K562 (cell line): ENCODE data around the gene DTX1. TPM values are rescaled to one million over a fixed set of nuclear protein-coding genes. Genes with fewer than 3 reads are reported as not detected.

Experiments
- ATAC-seq: fragments of 200-7000 bp; cut with Tn5 transposase; 3 replicates; pipeline ENCODE4 v1.9.1; 2020; ENCODE audit warnings: moderate library complexity
- BruUV-seq: library from RNA; stranded (reverse); fragments of 400-500 nt; replicated peaks from 2 replicates; lab custom pipeline; 2021; lab: Mats Ljungman, UMichigan
- CTCF ChIA-PET: fragments of 300-600 bp; formaldehyde crosslinking; extraction: SDS; loops from one replicate; lab custom pipeline; 2021; ENCODE audit warnings: low intra/inter-chr PET ratio; lab: Yijun Ruan, JAX
- POLR2A ChIA-PET: fragments of 300-600, 350-650 bp; sonication (Branson Sonifier 250); formaldehyde crosslinking; extraction: SDS; loops from one replicate; lab custom pipeline; 2021; ENCODE audit warnings: antibody characterized with exemption, inconsistent platforms; lab: Yijun Ruan, JAX
- DNase-seq, 4 experiments: peaks; one replicate each; pipeline versions ENCODE4 v3.0.0 to v3.0.0-alpha.2; 2011 to 2018; ENCODE audit warnings: low spot score in 3 of 4, mixed read lengths in 3 of 4; ENCODE audit errors: extremely low read depth in 1 of 4
- FAIRE-seq: peaks from 2 replicates; lab custom pipeline; 2011; peaks lifted over from hg19 to GRCh38; lab: Jason Lieb, UNC
- H2AFZ ChIP-seq: 2 replicates; pipeline ENCODE4 v1.6.0; 2011; ENCODE audit warnings: low read depth, low read length, control low read depth, inconsistent platforms
- H3K27ac ChIP-seq: fragments of 200-600 bp; 3 replicates; pipeline ENCODE4 v1.8.0; 2011; ENCODE audit warnings: low read depth, mild to moderate bottlenecking, control low read depth, inconsistent platforms, low read length, moderate library complexity, mixed read lengths; ENCODE audit errors: extremely low read depth
- H3K27me3 ChIP-seq, 2 experiments: fragments of 300-600 bp in 1 of 2; 2 replicates in 1 of 2; 3 replicates in 1 of 2; pipeline versions ENCODE4 v1.6.0 to v1.8.0; 2011; ENCODE audit warnings: inconsistent platforms in 2 of 2, low read length in 2 of 2, mild to moderate bottlenecking in 1 of 2, mixed read lengths in 1 of 2, moderate library complexity in 1 of 2; ENCODE audit not compliant: control insufficient read depth in 2 of 2, insufficient read depth in 2 of 2
- H3K36me3 ChIP-seq: fragments of 300-600 bp; 3 replicates; pipeline ENCODE4 v1.8.0; 2011; ENCODE audit warnings: mild to moderate bottlenecking, low read length, inconsistent platforms; ENCODE audit not compliant: control insufficient read depth, insufficient read depth
- H3K4me1 ChIP-seq, 2 experiments: fragments of 200-600 bp in 1 of 2; replicated peaks in 1 of 2; 2 replicates in 1 of 2; 3 replicates in 1 of 2; pipeline versions ENCODE4 v1.5.1 to v1.8.0; 2011; ENCODE audit warnings: inconsistent platforms in 2 of 2, low read length in 2 of 2, mild to moderate bottlenecking in 1 of 2, mixed read lengths in 1 of 2, moderate library complexity in 1 of 2; ENCODE audit not compliant: control insufficient read depth in 2 of 2, insufficient read depth in 2 of 2
- H3K4me2 ChIP-seq: 2 replicates; pipeline ENCODE4 v1.6.1; 2011; ENCODE audit warnings: low read length, control low read depth, inconsistent platforms, mixed read lengths; ENCODE audit not compliant: insufficient read depth
- H3K4me3 ChIP-seq: fragments of 200-600 bp; sonication (generic), shearing (Covaris generic); 2 replicates; pipeline ENCODE4 v1.5.1; 2016; ENCODE audit warnings: control low read depth, inconsistent platforms
- H3K79me2 ChIP-seq: fragments of 200-600 bp; 3 replicates; pipeline ENCODE4 v1.8.0; 2011; ENCODE audit warnings: low read length, inconsistent platforms; ENCODE audit not compliant: control insufficient read depth, insufficient read depth
- H3K9ac ChIP-seq, 2 experiments: 2 replicates each; pipeline versions ENCODE4 v1.6.0 to v1.6.1; 2011; ENCODE audit warnings: low read depth in 2 of 2, low read length in 2 of 2, control low read depth in 1 of 2, inconsistent platforms in 1 of 2, mild to moderate bottlenecking in 1 of 2, mixed read lengths in 1 of 2; ENCODE audit not compliant: insufficient read depth in 1 of 2
- H3K9me1 ChIP-seq: one replicate; pipeline ENCODE4 v1.6.0; 2011; ENCODE audit warnings: inconsistent platforms, mild to moderate bottlenecking, low read length, moderate library complexity; ENCODE audit not compliant: control insufficient read depth, insufficient read depth
- H3K9me3 ChIP-seq: replicated peaks from 2 replicates; pipeline ENCODE4 v1.5.1; 2011; ENCODE audit warnings: low read depth, low read length, inconsistent platforms; ENCODE audit not compliant: control insufficient read depth, insufficient read depth
- H4K20me1 ChIP-seq: replicated peaks from 2 replicates; pipeline ENCODE4 v1.6.1; 2011; ENCODE audit warnings: low read length, inconsistent platforms, mixed read lengths; ENCODE audit not compliant: control insufficient read depth, insufficient read depth
- CBFB ChIP-seq: sonication (generic); formaldehyde crosslinking; IDR thresholded peaks from 2 replicates; pipeline ENCODE4 v1.4.0; 2020; ENCODE audit warnings: mild to moderate bottlenecking, missing genetic modification reagents
- CTCFL ChIP-seq: IDR thresholded peaks from 2 replicates; pipeline ENCODE4 v1.6.1; 2011; ENCODE audit warnings: borderline replicate concordance, low read depth, mild to moderate bottlenecking, moderate library complexity, low read length; ENCODE audit not compliant: insufficient read depth, poor library complexity, severe bottlenecking
- KLF16 ChIP-seq: IDR thresholded peaks from 2 replicates; pipeline ENCODE4 v1.6.1; 2016; ENCODE audit warnings: antibody characterized with exemption
- RAD21 ChIP-seq, 2 experiments: fragments of 250-450 bp in 1 of 2; fragments of 450-650 bp in 1 of 2; sonication (Bioruptor Pico) in 1 of 2; formaldehyde crosslinking in 1 of 2; IDR thresholded peaks in 1 of 2; conservative IDR thresholded peaks in 1 of 2; 2 replicates each; pipeline versions ENCODE4 v1.4.0 to v1.8.0; 2020 to 2022; ENCODE audit warnings: mild to moderate bottlenecking in 2 of 2, moderate library complexity in 1 of 2
- TRIM25 ChIP-seq: fragments of 450-650 bp; IDR thresholded peaks from 2 replicates; pipeline ENCODE4 v1.7.0; 2016; ENCODE audit warnings: borderline replicate concordance
- YY1 ChIP-seq, 3 experiments: IDR thresholded peaks; 2 replicates each; pipeline ENCODE4 v1.6.1; 2011; ENCODE audit warnings: low read length in 2 of 3, mild to moderate bottlenecking in 2 of 3, moderate library complexity in 2 of 3, borderline replicate concordance in 1 of 3, control low read depth in 1 of 3, low read depth in 1 of 3; ENCODE audit not compliant: insufficient read depth in 3 of 3, insufficient replicate concordance in 2 of 3, control insufficient read depth in 1 of 3, insufficient read length in 1 of 3; ENCODE audit errors: extremely low read depth in 1 of 3
- ZBTB11 ChIP-seq, 3 experiments: fragments of 200-800 bp in 1 of 3; fragments of 250-450 bp in 1 of 3; fragments of 450-650 bp in 1 of 3; sonication (Bioruptor Pico) in 1 of 3; sonication (Bioruptor generic) in 1 of 3; formaldehyde crosslinking in 1 of 3; IDR thresholded peaks; 2 replicates each; pipeline versions ENCODE4 v1.6.1 to v1.8.0; 2016 to 2022; ENCODE audit warnings: mild to moderate bottlenecking in 2 of 3, missing genetic modification characterization in 2 of 3, missing compliant biosample characterization in 1 of 3, moderate library complexity in 1 of 3
- WGBS: fragments of 100-300 bp; shearing (Covaris generic); methylation state at CpG from one replicate; pipeline ENCODE4 v1.1.6; 2016; ENCODE audit warnings: low coverage, mixed read lengths; ENCODE audit not compliant: insufficient coverage; ENCODE audit errors: missing lambda C conversion rate; 5-methylcytosine and 5-hydroxymethylcytosine counted together
- in situ Hi-C: fragments of 300-500 bp; cut with MboI; formaldehyde crosslinking; loops from 4 replicates; pipeline ENCODE4 v1.15.0; 2018; ENCODE audit warnings: inconsistent platforms, mixed read lengths
- intact Hi-C: fragments of 100-400 bp; cut with micrococcal nuclease; formaldehyde crosslinking; loops from 2 replicates; pipeline ENCODE4 v1.14.2; 2022
- polyA plus RNA-seq, 8 experiments: library from polyadenylated mRNA; depleted of rRNA in 4 of 8; stranded (reverse) in 5 of 8; unstranded in 3 of 8; fragments of >200 nt; fragmentation: Nextera tagmentation in 2 of 8; fragmentation: Illumina TruSeq in 1 of 8; extraction: Ambion mirVana in 2 of 8; extraction: Trizol in 1 of 8; gene quantifications; 2 replicates each; pipeline versions ENCODE4 v1.2.1 to v1.2.3, GENCODE V29; 2011 to 2014; ENCODE audit warnings: inconsistent platforms in 1 of 8, missing spikeins in 1 of 8
- total RNA-seq, 7 experiments: library from RNA; depleted of rRNA in 6 of 7; stranded (reverse); fragments of >200 nt in 6 of 7; fragmentation: Illumina TruSeq in 2 of 7; extraction: Trizol in 2 of 7; gene quantifications; 2 replicates each; pipeline versions ENCODE4 v1.2.1 to v1.2.3, GENCODE V29; 2011 to 2021; ENCODE audit warnings: low replicate concordance in 1 of 7
- TF ChIP-seq, protein P1 (sequence below), 3 experiments: IDR thresholded peaks in 2 of 3; conservative IDR thresholded peaks in 1 of 3; 2 replicates each; pipeline ENCODE4 v1.5.1; 2011 to 2012; ENCODE audit warnings: low read length in 3 of 3, mild to moderate bottlenecking in 3 of 3, control low read depth in 2 of 3, improper control_type of control experiment in 1 of 3, inconsistent platforms in 1 of 3, low read depth in 1 of 3, mixed read lengths in 1 of 3, moderate library complexity in 1 of 3; ENCODE audit not compliant: insufficient read depth in 2 of 3

The DTX1 gene
- total and polyA plus RNA-seq, 9 of the 15 experiments (the other 6 are each of a cell fraction or from before 2014, with no cell fraction given), result not detected

GRCh38 chr12:113130457-113131135 is 74.1 kb downstream of the DTX1 start:
- DNase-seq, result peak in 3 of 4 experiments; percentile 27 to 41 (median 40)
- H3K4me1 ChIP-seq, result peaks cover 0 to 25% of the 10 kb centered on the region in 2 experiments; a peak in 2 of 5 replicates
- CTCF ChIA-PET, result no interaction called here
- 4% methylated on average over 16 of the region's 18 CpGs for WGBS
- no peaks in the 10 kb centered on the region for H3K36me3 ChIP-seq
- no peak overlapping the region for H3K27ac ChIP-seq
- in situ Hi-C loops (no loop called here), intact Hi-C loops (no loop called here)
- POLR2A ChIA-PET, result interaction anchor here (0.5 to 1.0 kb wide), 3 partner anchors 111 to 782 kb away, joined by 3 to 5 read pairs (median 3); no protein-coding TSS in a partner anchor
- no TSS peak for BruUV-seq
- H3K27me3 ChIP-seq, result peaks cover 0 to 7% of the 10 kb centered on the region in 2 experiments; a peak in 2 of 5 replicates
- H4K20me1 ChIP-seq, result no peaks in the 10 kb centered on the region; the same call in 1 of the 2 replicates
- H3K9ac ChIP-seq, result peak overlapping the region in 1 of 2 experiments; percentile 27; a peak in 1 of 4 replicates
- peak; percentile 46 for FAIRE-seq
- no peaks in the 10 kb centered on the region for H3K9me3 ChIP-seq
- H3K4me2 ChIP-seq, result no peak overlapping the region
- no peaks in the 10 kb centered on the region for H3K79me2 ChIP-seq
- no peaks in the 10 kb centered on the region for H3K9me1 ChIP-seq
- TF ChIP-seq CTCFL (peak; percentile 40), KLF16 (no peak), YY1 (IDR thresholded peaks at IDR 0.05; ENCODE audit: borderline replicate concordance in 1 of 3, control insufficient read depth in 1 of 3, extremely low read depth in 1 of 3, insufficient read depth in 3 of 3, insufficient read length in 1 of 3, insufficient replicate concordance in 2 of 3, low read depth in 1 of 3, low read length in 2 of 3) (peak in 1 of 3 experiments; percentile 36), TRIM25 (no peak), ZBTB11 (CRISPR knock-in tag; IDR thresholded peaks at IDR 0.05) (0 out of 6 replicates have a peak, but pooled peaks of 1 of the 3 experiments have one; percentile 45), CBFB (CRISPR knock-in tag) (no peak), RAD21 (CRISPR knock-in tag; conservative IDR thresholded peaks at IDR 0.05 in 1 of 2, IDR thresholded peaks at IDR 0.05 in 1 of 2) (0 out of 4 replicates have a peak, but pooled peaks of 1 of the 2 experiments have one; percentile 10)
- TF ChIP-seq, protein P1, sequence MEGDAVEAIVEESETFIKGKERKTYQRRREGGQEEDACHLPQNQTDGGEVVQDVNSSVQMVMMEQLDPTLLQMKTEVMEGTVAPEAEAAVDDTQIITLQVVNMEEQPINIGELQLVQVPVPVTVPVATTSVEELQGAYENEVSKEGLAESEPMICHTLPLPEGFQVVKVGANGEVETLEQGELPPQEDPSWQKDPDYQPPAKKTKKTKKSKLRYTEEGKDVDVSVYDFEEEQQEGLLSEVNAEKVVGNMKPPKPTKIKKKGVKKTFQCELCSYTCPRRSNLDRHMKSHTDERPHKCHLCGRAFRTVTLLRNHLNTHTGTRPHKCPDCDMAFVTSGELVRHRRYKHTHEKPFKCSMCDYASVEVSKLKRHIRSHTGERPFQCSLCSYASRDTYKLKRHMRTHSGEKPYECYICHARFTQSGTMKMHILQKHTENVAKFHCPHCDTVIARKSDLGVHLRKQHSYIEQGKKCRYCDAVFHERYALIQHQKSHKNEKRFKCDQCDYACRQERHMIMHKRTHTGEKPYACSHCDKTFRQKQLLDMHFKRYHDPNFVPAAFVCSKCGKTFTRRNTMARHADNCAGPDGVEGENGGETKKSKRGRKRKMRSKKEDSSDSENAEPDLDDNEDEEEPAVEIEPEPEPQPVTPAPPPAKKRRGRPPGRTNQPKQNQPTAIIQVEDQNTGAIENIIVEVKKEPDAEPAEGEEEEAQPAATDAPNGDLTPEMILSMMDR (IDR thresholded peaks at IDR 0.05 in 2 of 3, conservative IDR thresholded peaks at IDR 0.05 in 1 of 3; ENCODE audit: insufficient read depth in 2 of 3, low read depth in 1 of 3, low read length in 3 of 3), result peak; percentile 48 to 63 (median 57)
- TF ChIP-seq, all 486 proteins: peak for 5
- ATAC-seq, result peak; percentile 71
- no peak overlapping the region for H2AFZ ChIP-seq
- H3K4me3 ChIP-seq, result no peak overlapping the region
